A673 (cell line): ENCODE results near the gene CDHR1. TPM values are rescaled to one million over a fixed set of nuclear protein-coding genes. Genes with fewer than 3 reads are reported as not detected.

Experiments
- BruUV-seq: library from RNA; stranded (reverse); fragments of 400-500 nt; replicated peaks from 2 replicates; lab custom pipeline; 2021; lab: Mats Ljungman, UMichigan
- CTCF ChIA-PET: fragments of 300-600 bp; sonication (Branson Sonifier 250); formaldehyde crosslinking; loops from one replicate; lab custom pipeline; 2022; ENCODE audit warnings: antibody characterized with exemption; lab: Charles Lee
- POLR2A ChIA-PET: fragments of 300-600 bp; sonication (Branson Sonifier 250); formaldehyde crosslinking; loops from one replicate; lab custom pipeline; 2022; ENCODE audit warnings: antibody characterized with exemption; ENCODE audit not compliant: low non-redundant PET; lab: Charles Lee
- DNase-seq: peaks from one replicate; pipeline ENCODE4 v3.0.0-alpha.2; 2015; ENCODE audit warnings: low spot score
- H3K27ac ChIP-seq: fragments of 200-600 bp; sonication (generic); 2 replicates; pipeline ENCODE4 v1.5.1; 2016; ENCODE audit warnings: mixed run types, low read depth, mild to moderate bottlenecking, mixed read lengths, antibody characterized with exemption, low read length; ENCODE audit not compliant: poor library complexity, severe bottlenecking
- H3K27me3 ChIP-seq: fragments of 200-600 bp; sonication (generic); replicated peaks from 2 replicates; pipeline ENCODE4 v1.6.1; 2017; ENCODE audit warnings: mixed run types, low read depth, mild to moderate bottlenecking, mixed read lengths, antibody characterized with exemption, low read length; ENCODE audit not compliant: insufficient read depth, poor library complexity
- H3K36me3 ChIP-seq: fragments of 200-600 bp; sonication (generic); 2 replicates; pipeline ENCODE4 v1.6.1; 2016; ENCODE audit warnings: mixed run types, mild to moderate bottlenecking, mixed read lengths, antibody characterized with exemption, low read length; ENCODE audit not compliant: insufficient read depth, poor library complexity, severe bottlenecking
- H3K4me1 ChIP-seq: fragments of 200-600 bp; sonication (generic); 2 replicates; pipeline ENCODE4 v1.6.1; 2017; ENCODE audit warnings: mixed run types, mild to moderate bottlenecking, mixed read lengths, antibody characterized with exemption, low read length; ENCODE audit not compliant: insufficient read depth, poor library complexity, severe bottlenecking
- H3K4me3 ChIP-seq: fragments of 200-600 bp; sonication (generic); 2 replicates; pipeline ENCODE4 v1.5.1; 2016; ENCODE audit warnings: low read depth, mixed run types, mild to moderate bottlenecking, mixed read lengths, low read length; ENCODE audit not compliant: poor library complexity, severe bottlenecking
- H3K9me3 ChIP-seq: fragments of 200-600 bp; sonication (generic); 2 replicates; pipeline ENCODE4 v1.6.1; 2016; ENCODE audit warnings: mixed run types, low read depth, mild to moderate bottlenecking, mixed read lengths, antibody characterized with exemption, low read length; ENCODE audit not compliant: poor library complexity, severe bottlenecking
- EZH2 ChIP-seq: fragments of 200-600 bp; sonication (generic); IDR thresholded peaks from 2 replicates; pipeline ENCODE4 v1.6.1; 2017; ENCODE audit warnings: borderline replicate concordance, low read depth, mild to moderate bottlenecking, mixed read lengths, antibody characterized with exemption, low read length; ENCODE audit not compliant: poor library complexity, severe bottlenecking
- intact Hi-C: fragments of 100-400 bp; cut with micrococcal nuclease; formaldehyde crosslinking; loops from one replicate; pipeline ENCODE4 v1.10.0; 2022; ENCODE audit not compliant: unreplicated experiment
- total RNA-seq: library from RNA; stranded (reverse); gene quantifications from 2 replicates; pipeline ENCODE4 v1.2.3, GENCODE V29; 2021
- TF ChIP-seq, protein P1 (sequence below): fragments of 300-800, 200-600 bp; sonication (generic); conservative IDR thresholded peaks from 2 replicates; pipeline ENCODE4 v1.5.1; 2017; ENCODE audit warnings: low read depth, mild to moderate bottlenecking, antibody characterized with exemption, low read length, moderate library complexity, mixed read lengths

The CDHR1 gene
- total RNA-seq, 1 experiment from 2014 or later = not detected

DNA sequence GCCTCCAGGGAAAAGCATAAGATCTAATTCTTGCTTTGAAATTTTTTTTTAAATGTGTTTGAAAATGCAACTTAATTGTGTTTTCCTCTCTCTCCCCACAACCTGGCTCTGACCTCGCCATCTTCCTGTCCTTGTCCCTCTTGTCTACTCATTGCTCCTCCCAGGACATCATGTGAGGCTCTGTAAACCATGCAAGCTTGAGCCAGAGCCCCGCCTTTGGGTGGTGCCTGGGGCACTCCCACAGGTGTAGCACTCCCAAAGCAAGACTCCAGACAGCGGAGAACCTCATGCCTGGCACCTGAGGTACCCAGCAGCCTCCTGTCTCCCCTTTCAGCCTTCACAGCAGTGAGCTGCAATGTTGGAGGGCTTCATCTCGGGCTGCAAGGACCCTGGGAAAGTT lies 9.8 kb upstream of the CDHR1 start:
- H3K4me3 ChIP-seq = no peak overlapping the region
- no peaks in the 10 kb centered on the region for H3K9me3 ChIP-seq
- no TSS peak for BruUV-seq
- no peak overlapping the region for H3K27ac ChIP-seq
- CTCF ChIA-PET = no interaction called here
- POLR2A ChIA-PET = no interaction called here
- no peak for DNase-seq
- H3K4me1 ChIP-seq = no peaks in the 10 kb centered on the region
- TF ChIP-seq EZH2 = no peak
- TF ChIP-seq, protein P1, sequence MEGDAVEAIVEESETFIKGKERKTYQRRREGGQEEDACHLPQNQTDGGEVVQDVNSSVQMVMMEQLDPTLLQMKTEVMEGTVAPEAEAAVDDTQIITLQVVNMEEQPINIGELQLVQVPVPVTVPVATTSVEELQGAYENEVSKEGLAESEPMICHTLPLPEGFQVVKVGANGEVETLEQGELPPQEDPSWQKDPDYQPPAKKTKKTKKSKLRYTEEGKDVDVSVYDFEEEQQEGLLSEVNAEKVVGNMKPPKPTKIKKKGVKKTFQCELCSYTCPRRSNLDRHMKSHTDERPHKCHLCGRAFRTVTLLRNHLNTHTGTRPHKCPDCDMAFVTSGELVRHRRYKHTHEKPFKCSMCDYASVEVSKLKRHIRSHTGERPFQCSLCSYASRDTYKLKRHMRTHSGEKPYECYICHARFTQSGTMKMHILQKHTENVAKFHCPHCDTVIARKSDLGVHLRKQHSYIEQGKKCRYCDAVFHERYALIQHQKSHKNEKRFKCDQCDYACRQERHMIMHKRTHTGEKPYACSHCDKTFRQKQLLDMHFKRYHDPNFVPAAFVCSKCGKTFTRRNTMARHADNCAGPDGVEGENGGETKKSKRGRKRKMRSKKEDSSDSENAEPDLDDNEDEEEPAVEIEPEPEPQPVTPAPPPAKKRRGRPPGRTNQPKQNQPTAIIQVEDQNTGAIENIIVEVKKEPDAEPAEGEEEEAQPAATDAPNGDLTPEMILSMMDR = no peak
- intact Hi-C loops = no loop called here
- H3K27me3 ChIP-seq = no peaks in the 10 kb centered on the region
- no peaks in the 10 kb centered on the region for H3K36me3 ChIP-seq

DNA sequence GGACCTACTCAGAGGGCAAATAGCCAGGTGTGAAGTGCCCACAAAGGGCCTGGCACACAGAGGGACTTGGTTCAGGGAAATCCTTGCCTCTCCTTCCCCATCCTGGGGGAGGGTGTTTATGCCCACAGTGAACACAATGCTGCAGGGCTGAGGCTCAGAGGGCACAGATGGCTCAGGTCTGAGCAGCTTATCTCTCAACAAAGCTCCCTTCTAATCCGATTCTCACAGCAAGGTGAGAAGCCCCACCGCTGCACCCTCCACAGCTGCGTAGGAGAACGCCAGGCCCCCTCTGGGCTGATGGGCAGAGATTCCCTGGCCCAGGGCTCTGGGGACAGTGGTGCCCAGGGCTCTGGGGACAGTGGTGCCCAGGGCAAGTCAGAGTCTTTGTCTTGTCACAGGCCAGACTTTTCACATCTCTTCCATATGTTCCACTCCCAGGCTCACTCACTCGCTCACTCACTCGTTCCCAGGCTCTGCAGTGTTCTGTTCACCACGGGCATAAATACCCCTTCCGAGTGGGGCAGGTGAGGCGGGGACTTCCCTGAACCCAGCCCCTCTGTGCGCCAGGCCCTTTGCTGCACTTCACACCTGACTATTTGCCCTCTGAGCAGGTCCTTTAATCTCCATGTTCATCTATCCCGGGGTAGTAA lies 8.7 kb upstream of the CDHR1 start:
- H3K36me3 ChIP-seq = no peaks in the 10 kb centered on the region
- no peak for DNase-seq
- H3K27ac ChIP-seq = no peak overlapping the region
- intact Hi-C loops = no loop called here
- H3K4me1 ChIP-seq = no peaks in the 10 kb centered on the region
- peaks cover 3% of the 10 kb centered on the region for H3K27me3 ChIP-seq
- no peak overlapping the region for H3K4me3 ChIP-seq
- BruUV-seq = no TSS peak
- no peaks in the 10 kb centered on the region for H3K9me3 ChIP-seq
- ChIA-PET CTCF (no interaction called here), POLR2A (no interaction called here)
- TF ChIP-seq, protein P1 = no peak
- no peak for TF ChIP-seq EZH2

DNA sequence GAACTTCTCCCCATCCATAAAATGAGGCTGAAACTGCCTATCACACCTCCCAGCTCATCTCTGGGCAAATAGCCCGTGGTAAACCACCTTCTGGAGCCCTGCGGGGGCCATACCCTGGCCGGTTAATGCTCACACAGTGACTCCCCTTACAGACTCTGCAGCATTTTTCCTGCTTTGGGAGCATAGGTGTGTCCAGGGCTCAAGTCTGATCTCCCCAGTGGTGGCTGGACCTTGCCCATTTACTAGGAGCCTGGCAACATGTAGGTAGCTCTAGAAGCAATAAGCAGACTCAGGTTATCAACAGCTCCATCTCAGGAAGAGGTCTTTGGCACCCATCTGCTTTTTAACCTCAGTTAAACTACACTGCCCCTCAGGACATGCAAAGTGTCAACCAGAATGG lies 5.5 kb upstream of the CDHR1 start:
- no peak overlapping the region for H3K4me3 ChIP-seq
- no TSS peak for BruUV-seq
- TF ChIP-seq EZH2 = no peak
- TF ChIP-seq, protein P1 = no peak
- peaks cover 33% of the 10 kb centered on the region for H3K27me3 ChIP-seq
- intact Hi-C loops = no loop called here
- H3K4me1 ChIP-seq = no peaks in the 10 kb centered on the region
- ChIA-PET CTCF (no interaction called here), POLR2A (no interaction called here)
- H3K36me3 ChIP-seq = no peaks in the 10 kb centered on the region
- H3K9me3 ChIP-seq = no peaks in the 10 kb centered on the region
- DNase-seq = no peak
- H3K27ac ChIP-seq = no peak overlapping the region
